ENCODE data around the gene EIF4G2. TPM values are rescaled to one million over a fixed set of nuclear protein-coding genes. Genes with fewer than 3 reads are reported as not detected.

EIF4G2 gene
- total and polyA plus RNA-seq, 2 experiments from 2014 or later = 358 to 788 TPM

DNA sequence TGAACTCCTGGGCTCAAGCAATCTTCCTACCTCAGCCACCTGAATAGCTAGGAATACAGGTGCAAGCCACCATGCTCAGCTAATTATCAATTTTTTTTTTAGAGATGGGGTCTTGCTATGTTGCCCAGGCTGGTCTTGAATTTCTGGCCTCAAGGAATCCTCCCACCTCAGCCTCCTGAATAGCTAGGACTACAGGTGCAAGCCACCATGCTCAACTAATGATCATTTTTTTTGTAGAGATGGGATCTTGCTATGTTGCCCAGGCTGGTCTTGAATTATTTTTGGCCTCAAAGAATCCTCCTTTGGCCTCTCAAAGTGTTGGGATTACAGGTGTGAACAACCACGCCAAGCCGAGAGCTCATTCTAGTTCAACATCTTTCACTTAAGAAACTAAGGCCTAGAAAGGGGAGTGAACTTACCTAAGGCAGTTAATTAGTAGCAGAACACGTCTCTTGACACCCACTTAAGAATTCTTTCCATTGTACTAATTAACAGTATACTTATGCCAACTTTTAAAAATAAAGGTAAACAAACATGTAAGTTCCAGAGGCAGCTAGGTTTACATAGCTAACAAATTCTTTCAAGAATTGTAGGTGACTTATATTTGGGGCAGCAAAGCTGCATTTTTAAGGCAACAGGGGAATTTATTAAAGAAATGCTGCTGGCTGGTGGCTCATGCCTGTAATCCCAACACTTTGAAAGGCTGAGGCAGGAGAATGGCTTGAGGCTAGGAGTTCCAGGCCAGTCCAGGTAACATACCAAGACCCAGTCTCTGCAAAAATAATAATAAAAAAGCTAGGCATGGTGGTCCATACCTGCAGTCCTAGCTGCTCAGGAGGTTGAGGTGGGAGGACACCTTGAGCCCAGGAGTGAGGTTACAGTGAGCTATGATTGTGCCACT lies 39.5 kb upstream of the EIF4G2 start (continued):
- TF ChIP-seq, protein P1, sequence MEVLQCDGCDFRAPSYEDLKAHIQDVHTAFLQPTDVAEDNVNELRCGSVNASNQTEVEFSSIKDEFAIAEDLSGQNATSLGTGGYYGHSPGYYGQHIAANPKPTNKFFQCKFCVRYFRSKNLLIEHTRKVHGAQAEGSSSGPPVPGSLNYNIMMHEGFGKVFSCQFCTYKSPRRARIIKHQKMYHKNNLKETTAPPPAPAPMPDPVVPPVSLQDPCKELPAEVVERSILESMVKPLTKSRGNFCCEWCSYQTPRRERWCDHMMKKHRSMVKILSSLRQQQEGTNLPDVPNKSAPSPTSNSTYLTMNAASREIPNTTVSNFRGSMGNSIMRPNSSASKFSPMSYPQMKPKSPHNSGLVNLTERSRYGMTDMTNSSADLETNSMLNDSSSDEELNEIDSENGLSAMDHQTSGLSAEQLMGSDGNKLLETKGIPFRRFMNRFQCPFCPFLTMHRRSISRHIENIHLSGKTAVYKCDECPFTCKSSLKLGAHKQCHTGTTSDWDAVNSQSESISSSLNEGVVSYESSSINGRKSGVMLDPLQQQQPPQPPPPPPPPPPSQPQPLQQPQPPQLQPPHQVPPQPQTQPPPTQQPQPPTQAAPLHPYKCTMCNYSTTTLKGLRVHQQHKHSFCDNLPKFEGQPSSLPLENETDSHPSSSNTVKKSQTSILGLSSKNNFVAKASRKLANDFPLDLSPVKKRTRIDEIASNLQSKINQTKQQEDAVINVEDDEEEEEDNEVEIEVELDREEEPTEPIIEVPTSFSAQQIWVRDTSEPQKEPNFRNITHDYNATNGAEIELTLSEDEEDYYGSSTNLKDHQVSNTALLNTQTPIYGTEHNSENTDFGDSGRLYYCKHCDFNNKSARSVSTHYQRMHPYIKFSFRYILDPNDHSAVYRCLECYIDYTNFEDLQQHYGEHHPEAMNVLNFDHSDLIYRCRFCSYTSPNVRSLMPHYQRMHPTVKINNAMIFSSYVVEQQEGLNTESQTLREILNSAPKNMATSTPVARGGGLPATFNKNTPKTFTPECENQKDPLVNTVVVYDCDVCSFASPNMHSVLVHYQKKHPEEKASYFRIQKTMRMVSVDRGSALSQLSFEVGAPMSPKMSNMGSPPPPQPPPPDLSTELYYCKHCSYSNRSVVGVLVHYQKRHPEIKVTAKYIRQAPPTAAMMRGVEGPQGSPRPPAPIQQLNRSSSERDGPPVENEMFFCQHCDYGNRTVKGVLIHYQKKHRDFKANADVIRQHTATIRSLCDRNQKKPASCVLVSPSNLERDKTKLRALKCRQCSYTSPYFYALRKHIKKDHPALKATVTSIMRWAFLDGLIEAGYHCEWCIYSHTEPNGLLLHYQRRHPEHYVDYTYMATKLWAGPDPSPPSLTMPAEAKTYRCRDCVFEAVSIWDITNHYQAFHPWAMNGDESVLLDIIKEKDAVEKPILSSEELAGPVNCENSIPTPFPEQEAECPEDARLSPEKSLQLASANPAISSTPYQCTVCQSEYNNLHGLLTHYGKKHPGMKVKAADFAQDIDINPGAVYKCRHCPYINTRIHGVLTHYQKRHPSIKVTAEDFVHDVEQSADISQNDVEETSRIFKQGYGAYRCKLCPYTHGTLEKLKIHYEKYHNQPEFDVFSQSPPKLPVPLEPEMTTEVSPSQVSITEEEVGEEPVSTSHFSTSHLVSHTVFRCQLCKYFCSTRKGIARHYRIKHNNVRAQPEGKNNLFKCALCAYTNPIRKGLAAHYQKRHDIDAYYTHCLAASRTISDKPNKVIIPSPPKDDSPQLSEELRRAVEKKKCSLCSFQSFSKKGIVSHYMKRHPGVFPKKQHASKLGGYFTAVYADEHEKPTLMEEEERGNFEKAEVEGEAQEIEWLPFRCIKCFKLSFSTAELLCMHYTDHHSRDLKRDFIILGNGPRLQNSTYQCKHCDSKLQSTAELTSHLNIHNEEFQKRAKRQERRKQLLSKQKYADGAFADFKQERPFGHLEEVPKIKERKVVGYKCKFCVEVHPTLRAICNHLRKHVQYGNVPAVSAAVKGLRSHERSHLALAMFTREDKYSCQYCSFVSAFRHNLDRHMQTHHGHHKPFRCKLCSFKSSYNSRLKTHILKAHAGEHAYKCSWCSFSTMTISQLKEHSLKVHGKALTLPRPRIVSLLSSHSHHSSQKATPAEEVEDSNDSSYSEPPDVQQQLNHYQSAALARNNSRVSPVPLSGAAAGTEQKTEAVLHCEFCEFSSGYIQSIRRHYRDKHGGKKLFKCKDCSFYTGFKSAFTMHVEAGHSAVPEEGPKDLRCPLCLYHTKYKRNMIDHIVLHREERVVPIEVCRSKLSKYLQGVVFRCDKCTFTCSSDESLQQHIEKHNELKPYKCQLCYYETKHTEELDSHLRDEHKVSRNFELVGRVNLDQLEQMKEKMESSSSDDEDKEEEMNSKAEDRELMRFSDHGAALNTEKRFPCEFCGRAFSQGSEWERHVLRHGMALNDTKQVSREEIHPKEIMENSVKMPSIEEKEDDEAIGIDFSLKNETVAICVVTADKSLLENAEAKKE (CRISPR knock-in tag; IDR thresholded peaks at IDR 0.05) = no peak
- TF ChIP-seq POLR2AphosphoS5 (IDR thresholded peaks at IDR 0.05; ENCODE audit: low read depth) = no peak
- TF ChIP-seq EZH2phosphoT487 (IDR thresholded peaks at IDR 0.05; ENCODE audit: unreplicated experiment) = no peak
- no peak for TF ChIP-seq ZNF114 (CRISPR knock-in tag; IDR thresholded peaks at IDR 0.05)
- TF ChIP-seq STAT1 (IDR thresholded peaks at IDR 0.05; ENCODE audit: unreplicated experiment) = no peak
- no peak for TF ChIP-seq JUNB (IDR thresholded peaks at IDR 0.05; ENCODE audit: unreplicated experiment)

- Histone ChIP-seq H3F3A (replicated peaks; ENCODE audit: low read depth) (no peaks in the 10 kb centered on the region), H2AFZ (no peak overlapping the region), H3K4me1 (ENCODE audit: insufficient read depth) (no peaks in the 10 kb centered on the region; the same call in 1 of the 2 replicates), H3K4me2 (no peak overlapping the region), H3K27me3 (ENCODE audit: insufficient read depth) (no peaks in the 10 kb centered on the region), H3K27ac (ENCODE audit: low read depth) (no peak overlapping the region), H3K9me2 (ENCODE audit: insufficient read depth) (no peaks in the 10 kb centered on the region), H3K36me3 (ENCODE audit: insufficient read depth) (no peaks in the 10 kb centered on the region), H3K4me3 (no peak overlapping the region), H3K79me2 (replicated peaks; ENCODE audit: insufficient read depth) (no peaks in the 10 kb centered on the region), H4K20me1 (replicated peaks; ENCODE audit: insufficient read depth) (peaks cover 9% of the 10 kb centered on the region; the same call in 1 of the 2 replicates)
- DNase-seq (ENCODE audit: low spot score) (no peak), ATAC-seq (no peak; the same call in 2 of the 3 replicates)
- no peak overlapping the region for H3K27ac Mint-ChIP-seq
- peaks cover 2% of the 10 kb centered on the region; the same call in 2 of the 3 replicates for H3K36me3 Mint-ChIP-seq (ENCODE audit: low read depth)
- H3K27me3 Mint-ChIP-seq (ENCODE audit: insufficient read depth, low read depth, poor library complexity) = no peaks in the 10 kb centered on the region
- H3K9me3 Mint-ChIP-seq = no peaks in the 10 kb centered on the region
- H3K4me1 Mint-ChIP-seq = peaks cover 6% of the 10 kb centered on the region
- H3K4me3 Mint-ChIP-seq = no peak overlapping the region
- TF ChIP-seq NANOG (IDR thresholded peaks at IDR 0.05; ENCODE audit: borderline replicate concordance) (no peak), CTCF (conservative IDR thresholded peaks at IDR 0.05; ENCODE audit: low read depth in 2 of 2) (no peak), STAT1 (IDR thresholded peaks at IDR 0.05; ENCODE audit: unreplicated experiment) (no peak), ETS1 (IDR thresholded peaks at IDR 0.05) (no peak), EZH2 (IDR thresholded peaks at IDR 0.05; ENCODE audit: low read depth, unreplicated experiment) (no peak), POLR2AphosphoS5 (IDR thresholded peaks at IDR 0.05; ENCODE audit: low read depth) (no peak), EZH2phosphoT487 (IDR thresholded peaks at IDR 0.05; ENCODE audit: unreplicated experiment) (no peak), REST (IDR thresholded peaks at IDR 0.05; ENCODE audit: unreplicated experiment) (no peak), JUNB (IDR thresholded peaks at IDR 0.05; ENCODE audit: unreplicated experiment) (no peak)
Observed at GRCh38 chr11:10846660-10847059, 37.9 kb upstream of the EIF4G2 start.

Data from GM23338 (cell line).